Ascending aorta (tissue), 2 donors: ENCODE measurements around the gene FRMD1. TPM values are rescaled to one million over a fixed set of nuclear protein-coding genes. Genes with fewer than 3 reads are reported as not detected.

Source experiments
- DNase-seq, 2 donors: peaks; one replicate each; pipeline ENCODE4 v3.0.0-alpha.2; 2019; ENCODE audit warnings: low spot score in 2 of 2
- H3K27ac ChIP-seq, 2 donors: fragments of 200-600 bp; sonication (generic); one replicate each; pipeline ENCODE4 v1.5.1; 2016 to 2017; ENCODE audit warnings: mild to moderate bottlenecking in 1 of 2
- H3K27me3 ChIP-seq: fragments of 200-600 bp; sonication (generic); one replicate; pipeline ENCODE4 v1.5.1; 2017
- H3K36me3 ChIP-seq, 2 donors: fragments of 200-600 bp; sonication (generic); one replicate each; pipeline ENCODE4 v1.5.1; 2016
- H3K4me1 ChIP-seq, 2 donors: fragments of 200-600 bp; sonication (generic); one replicate each; pipeline ENCODE4 v1.5.1; 2016 to 2017; ENCODE audit warnings: mild to moderate bottlenecking in 1 of 2
- H3K4me3 ChIP-seq, 2 donors: fragments of 200-600 bp; sonication (generic); one replicate each; pipeline ENCODE4 v1.5.1; 2016 to 2017; ENCODE audit warnings: mild to moderate bottlenecking in 1 of 2
- H3K9me3 ChIP-seq, 2 donors: fragments of 200-600 bp; sonication (generic); one replicate each; pipeline ENCODE4 v1.5.1; 2016
- CTCF ChIP-seq, 3 experiments: fragments of 200-600 bp in 2 of 3; fragments of 450-650 bp in 1 of 3; sonication (generic) in 2 of 3; IDR thresholded peaks; one replicate each; pipeline ENCODE4 v1.5.1; 2016 to 2019; ENCODE audit warnings: antibody characterized with exemption in 3 of 3, mild to moderate bottlenecking in 1 of 3, moderate library complexity in 1 of 3
- intact Hi-C: fragments of 100-400 bp; cut with DNase I; formaldehyde crosslinking; loops from one replicate; pipeline ENCODE4 v1.15.1; 2023
- total RNA-seq: library from RNA; depleted of rRNA; stranded (reverse); fragments of >200 nt; gene quantifications from one replicate; pipeline ENCODE4 v1.1.0, GENCODE V29; 2016

The FRMD1 gene
- total RNA-seq, 1 donor from 2014 or later, result not detected

DNA sequence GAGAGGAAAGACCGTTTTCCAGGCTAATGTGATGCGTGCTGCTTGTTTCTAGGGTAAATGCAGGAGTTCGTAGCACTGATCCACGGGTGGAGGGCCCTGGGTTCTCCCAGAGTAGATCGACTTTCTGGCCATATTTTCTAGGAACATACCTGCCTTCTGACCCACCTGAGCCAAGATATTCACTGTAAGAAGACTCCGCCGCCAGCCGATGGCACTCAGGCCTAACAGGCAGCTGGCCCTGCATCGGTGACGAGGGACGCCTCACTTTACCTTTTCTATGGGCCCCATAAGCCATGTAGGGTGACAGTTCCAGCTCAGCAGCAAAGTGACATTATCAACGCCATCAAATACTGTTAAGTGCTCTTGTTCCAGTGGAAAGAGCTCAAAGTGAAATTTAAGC lies 30.2 kb upstream of the FRMD1 start:
- Histone ChIP-seq H3K27ac (no peak overlapping the region), H3K4me3 (no peak overlapping the region), H3K4me1 (no peaks in the 10 kb centered on the region), H3K27me3 (no peaks in the 10 kb centered on the region), H3K9me3 (no peaks in the 10 kb centered on the region), H3K36me3 (no peaks in the 10 kb centered on the region)
- intact Hi-C loops, result no loop called here
- no peak for TF ChIP-seq CTCF (IDR thresholded peaks at IDR 0.05)
- DNase-seq, result no peak

GRCh38 chr6:168107191-168107983 lies 28.4 kb upstream of the FRMD1 start:
- intact Hi-C loops, result no loop called here
- H3K36me3 ChIP-seq, result no peaks in the 10 kb centered on the region
- TF ChIP-seq CTCF (IDR thresholded peaks at IDR 0.05), result no peak
- no peaks in the 10 kb centered on the region for H3K4me1 ChIP-seq
- DNase-seq, result no peak
- H3K9me3 ChIP-seq, result no peaks in the 10 kb centered on the region
- H3K27ac ChIP-seq, result no peak overlapping the region
- H3K27me3 ChIP-seq, result no peaks in the 10 kb centered on the region
- H3K4me3 ChIP-seq, result no peak overlapping the region

GRCh38 chr6:168106633-168107005 lies 27.6 kb upstream of the FRMD1 start:
- intact Hi-C loops, result no loop called here
- no peak overlapping the region for H3K4me3 ChIP-seq
- H3K9me3 ChIP-seq, result no peaks in the 10 kb centered on the region
- H3K4me1 ChIP-seq, result no peaks in the 10 kb centered on the region
- no peak for DNase-seq
- no peaks in the 10 kb centered on the region for H3K36me3 ChIP-seq
- TF ChIP-seq CTCF (IDR thresholded peaks at IDR 0.05), result no peak
- H3K27ac ChIP-seq, result no peak overlapping the region
- peaks cover 2% of the 10 kb centered on the region for H3K27me3 ChIP-seq

DNA sequence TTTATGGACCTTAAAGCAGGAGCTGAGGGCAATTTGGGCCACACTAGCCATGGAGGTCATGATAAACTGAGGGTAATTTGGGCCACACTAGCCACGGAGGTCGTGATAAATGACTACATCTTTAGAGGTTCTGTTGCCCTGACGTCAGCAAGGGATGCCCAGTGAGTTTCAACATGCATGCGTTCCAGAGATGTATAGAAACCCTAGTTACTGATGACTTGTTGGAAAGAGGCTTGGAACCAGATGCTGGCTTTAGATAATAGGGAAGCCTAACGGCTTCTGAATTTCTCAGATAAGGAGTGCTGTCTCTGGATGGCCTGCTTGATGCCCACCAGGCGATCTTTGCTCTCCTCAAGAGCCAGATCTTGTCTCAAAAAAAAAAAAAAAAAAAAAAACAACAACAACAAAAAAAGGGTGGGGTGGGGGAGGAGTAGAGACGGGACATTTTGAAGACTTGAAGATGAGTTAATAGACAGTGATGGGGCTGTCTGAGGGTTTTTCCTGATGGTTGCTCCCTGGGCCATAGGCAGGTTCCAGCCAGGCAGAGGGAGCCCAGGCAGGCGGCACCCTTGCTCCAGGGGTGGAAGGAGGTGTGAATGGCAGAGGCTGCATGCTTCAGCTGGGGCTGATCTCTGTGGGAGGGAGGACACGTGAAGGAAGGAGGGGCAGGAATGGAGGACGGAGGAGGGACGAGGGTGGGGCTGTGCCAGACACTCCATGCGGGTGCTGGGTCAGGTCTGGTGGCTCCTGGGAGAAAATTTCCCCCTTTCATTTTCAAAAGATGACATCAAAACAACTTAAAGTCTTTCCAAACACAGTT lies 27.0 kb upstream of the FRMD1 start:
- no peak for TF ChIP-seq CTCF (IDR thresholded peaks at IDR 0.05)
- no peaks in the 10 kb centered on the region for H3K9me3 ChIP-seq
- intact Hi-C loops, result no loop called here
- no peaks in the 10 kb centered on the region for H3K4me1 ChIP-seq
- no peaks in the 10 kb centered on the region for H3K36me3 ChIP-seq
- no peak overlapping the region for H3K4me3 ChIP-seq
- no peak overlapping the region for H3K27ac ChIP-seq
- no peak for DNase-seq
- peaks cover 8% of the 10 kb centered on the region for H3K27me3 ChIP-seq

DNA sequence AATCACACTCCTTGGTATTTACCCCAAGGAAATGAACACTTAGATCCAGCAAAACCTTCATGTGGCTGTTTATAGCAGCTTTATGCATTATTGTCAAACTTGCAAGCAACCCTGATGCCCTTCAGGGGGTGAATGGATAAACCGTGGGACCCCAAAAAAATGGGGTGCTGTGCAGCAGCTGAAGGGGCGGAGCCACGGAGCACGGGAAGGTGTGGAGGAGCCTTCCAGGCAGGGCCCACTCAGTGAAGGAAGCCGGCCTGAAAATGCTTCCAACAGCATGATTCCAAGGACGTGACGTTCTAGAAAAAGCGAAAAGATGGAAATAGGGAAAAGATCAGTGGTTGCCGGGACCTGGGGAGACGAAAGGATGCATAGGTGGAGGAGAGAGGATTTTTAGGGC lies 25.6 kb upstream of the FRMD1 start:
- no peak for TF ChIP-seq CTCF (IDR thresholded peaks at IDR 0.05)
- intact Hi-C loops, result no loop called here
- H3K4me1 ChIP-seq, result no peaks in the 10 kb centered on the region
- no peaks in the 10 kb centered on the region for H3K36me3 ChIP-seq
- H3K27me3 ChIP-seq, result peaks cover 13% of the 10 kb centered on the region
- H3K27ac ChIP-seq, result no peak overlapping the region
- H3K4me3 ChIP-seq, result no peak overlapping the region
- DNase-seq, result no peak
- no peaks in the 10 kb centered on the region for H3K9me3 ChIP-seq
